Activated CD8-positive, alpha-beta memory T cell treated with anti-CD3 and anti-CD28 coated beads for 48 hours (primary cell): Measurements from ENCODE around the gene GRK2.

Experiments
- DNase-seq, 3 experiments: peaks; one replicate each; pipeline ENCODE4 v3.0.0-alpha.2; 2020; ENCODE audit warnings: low read depth in 2 of 3, low spot score in 2 of 3

GRK2 gene

DNA sequence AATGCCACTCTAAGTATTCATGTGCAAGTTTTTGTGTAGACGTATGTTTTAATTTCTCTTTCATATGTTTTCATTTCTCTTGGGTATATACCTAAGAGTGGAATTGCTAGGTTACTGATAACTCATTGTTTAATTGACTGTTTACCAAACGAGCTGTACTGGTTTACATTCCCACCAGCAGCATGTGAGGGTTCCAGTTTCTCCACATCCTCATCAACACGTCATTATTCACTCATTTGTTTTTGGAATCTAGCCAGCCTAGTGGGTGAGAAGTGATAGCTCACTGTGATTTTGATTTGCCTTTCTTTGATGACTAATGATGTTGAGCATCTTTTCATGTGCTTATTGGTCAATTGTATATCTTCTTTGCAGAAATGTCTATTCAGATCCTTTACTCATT lies 26.8 kb downstream of the GRK2 start:
- no peak for DNase-seq

GRCh38 chr11:67295846-67296245 lies 29.6 kb downstream of the GRK2 start:
- DNase-seq = no peak

DNA sequence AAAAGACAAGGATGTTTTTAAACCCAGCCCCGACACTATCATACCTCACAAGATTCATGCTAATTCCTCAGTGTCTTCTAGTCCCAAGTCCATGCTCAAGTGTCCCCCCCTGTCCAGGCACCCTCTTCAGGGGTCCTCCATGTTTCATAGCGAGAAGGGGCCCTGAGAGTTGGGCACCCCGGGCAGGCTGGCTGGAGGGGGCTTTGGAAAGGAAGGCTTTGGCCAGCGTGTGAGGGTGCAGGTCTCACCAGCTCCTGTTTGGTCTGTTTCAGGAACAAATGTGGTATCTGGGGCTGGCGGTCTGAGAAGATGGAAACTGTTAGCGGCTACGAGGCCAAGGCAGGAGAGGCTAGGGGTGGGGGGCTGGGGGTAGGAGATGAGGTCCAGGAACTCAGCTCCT lies 32.5 kb downstream of the GRK2 start:
- DNase-seq = no peak

DNA sequence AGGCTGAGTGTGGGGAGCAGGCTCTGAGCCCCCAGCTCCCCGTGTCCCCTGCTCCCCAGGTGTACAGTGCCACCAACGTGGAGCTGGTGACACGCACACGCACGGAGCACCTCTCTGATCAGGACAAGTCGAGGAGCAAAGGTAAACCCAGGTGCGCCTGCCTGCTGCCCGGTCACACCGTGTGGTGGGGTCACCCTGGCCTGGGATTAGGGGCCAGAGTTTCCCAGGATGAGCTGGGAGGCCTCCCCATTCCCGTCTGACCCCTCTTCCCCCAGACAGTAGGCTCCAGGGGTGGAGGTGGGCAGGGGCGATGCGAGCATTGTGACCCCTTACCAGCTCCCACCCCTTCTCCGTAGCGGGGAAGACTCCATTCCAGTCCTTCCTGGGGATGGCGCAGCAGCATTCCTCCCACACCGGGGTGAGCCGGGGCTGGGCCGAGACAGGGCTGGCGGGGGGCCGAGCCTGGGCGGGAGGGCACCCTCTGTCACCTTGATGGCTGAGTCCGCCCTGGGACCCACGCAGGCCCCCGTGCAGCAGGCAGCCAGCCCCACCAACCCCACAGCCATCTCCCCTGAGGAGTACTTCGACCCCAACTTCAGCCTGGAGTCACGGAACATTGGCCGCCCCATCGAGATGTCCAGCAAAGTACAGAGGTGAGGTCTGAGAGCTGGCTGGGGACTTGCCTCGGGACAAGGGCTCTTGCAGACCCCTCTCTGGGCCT lies 33.4 kb downstream of the GRK2 start:
- no peak for DNase-seq

DNA sequence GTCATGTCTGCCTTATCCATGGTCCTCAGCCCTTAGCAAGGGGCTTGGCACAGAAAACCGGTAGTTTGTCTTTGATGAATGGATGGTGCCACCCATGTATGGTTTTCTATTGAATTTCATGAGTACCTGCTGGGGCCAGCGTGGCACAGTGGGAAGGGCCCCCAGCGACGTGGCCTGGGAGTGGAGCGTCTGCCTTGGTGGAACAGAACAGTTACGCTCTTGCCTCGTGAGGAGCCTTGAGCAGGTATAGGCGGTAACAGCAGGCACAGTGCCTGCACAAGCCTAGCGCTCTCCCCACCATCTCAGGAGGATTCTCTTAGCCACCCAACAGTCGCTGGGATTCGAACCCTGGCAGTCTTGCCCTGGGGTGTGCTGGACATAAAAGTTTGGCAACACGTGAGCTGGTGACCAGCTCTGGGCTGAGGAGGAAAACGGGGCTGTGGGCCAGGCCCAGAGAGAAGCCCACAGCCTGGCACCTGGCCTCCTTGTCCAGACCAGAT lies 34.0 kb downstream of the GRK2 start:
- DNase-seq = no peak

DNA sequence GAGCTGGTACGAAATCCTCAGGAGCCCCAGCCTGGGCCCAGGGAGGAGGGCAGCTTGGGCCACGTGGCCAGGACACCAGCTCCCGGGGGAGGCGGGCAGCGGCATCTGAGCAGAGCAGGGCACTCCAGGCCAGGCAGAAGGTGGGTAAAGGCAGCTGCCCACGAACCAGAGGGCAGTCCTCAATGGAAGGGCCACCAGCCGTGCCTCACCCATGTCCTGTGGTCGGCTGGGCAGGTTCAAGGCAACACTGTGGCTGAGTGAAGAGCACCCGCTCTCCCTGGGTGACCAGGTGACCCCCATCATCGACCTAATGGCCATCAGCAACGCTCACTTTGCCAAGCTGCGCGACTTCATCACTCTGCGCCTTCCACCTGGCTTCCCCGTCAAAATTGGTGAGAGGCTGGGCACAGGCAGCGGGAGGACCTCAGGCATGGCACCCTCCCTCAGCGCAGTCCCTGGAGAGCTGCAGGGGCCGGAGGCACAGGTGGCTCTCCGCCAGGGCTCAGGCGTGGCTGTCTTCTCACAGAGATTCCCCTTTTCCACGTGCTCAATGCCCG lies 34.6 kb downstream of the GRK2 start:
- DNase-seq = no peak

DNA sequence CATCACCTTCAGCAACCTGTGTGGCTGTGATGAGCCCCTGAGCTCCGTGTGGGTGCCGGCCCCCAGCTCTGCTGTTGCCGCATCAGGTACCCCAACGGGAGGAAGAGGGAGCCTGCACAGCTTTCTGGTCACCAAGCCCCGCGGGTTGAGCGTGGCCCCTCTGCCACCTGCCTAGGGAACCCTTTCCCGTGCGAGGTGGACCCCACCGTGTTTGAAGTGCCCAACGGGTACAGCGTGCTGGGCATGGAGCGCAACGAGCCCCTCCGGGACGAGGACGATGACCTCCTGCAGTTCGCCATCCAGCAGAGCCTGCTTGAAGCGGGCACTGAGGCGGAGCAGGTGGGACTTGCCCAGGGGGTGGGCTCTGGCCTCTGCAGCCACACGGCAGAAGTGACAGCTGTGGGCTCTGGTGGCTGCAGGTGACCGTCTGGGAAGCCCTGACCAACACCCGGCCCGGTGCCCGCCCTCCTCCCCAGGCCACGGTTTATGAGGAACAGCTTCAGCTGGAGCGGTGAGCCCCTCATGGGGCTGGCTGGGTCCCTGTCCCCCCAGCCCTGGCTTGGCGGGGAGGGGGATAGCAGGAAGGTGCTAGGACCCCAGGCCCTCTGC lies 35.1 kb downstream of the GRK2 start:
- no peak for DNase-seq

- no peak for DNase-seq
These were observed 35.8 kb downstream of the GRK2 start for GRCh38 chr11:67301951-67302516.

DNA sequence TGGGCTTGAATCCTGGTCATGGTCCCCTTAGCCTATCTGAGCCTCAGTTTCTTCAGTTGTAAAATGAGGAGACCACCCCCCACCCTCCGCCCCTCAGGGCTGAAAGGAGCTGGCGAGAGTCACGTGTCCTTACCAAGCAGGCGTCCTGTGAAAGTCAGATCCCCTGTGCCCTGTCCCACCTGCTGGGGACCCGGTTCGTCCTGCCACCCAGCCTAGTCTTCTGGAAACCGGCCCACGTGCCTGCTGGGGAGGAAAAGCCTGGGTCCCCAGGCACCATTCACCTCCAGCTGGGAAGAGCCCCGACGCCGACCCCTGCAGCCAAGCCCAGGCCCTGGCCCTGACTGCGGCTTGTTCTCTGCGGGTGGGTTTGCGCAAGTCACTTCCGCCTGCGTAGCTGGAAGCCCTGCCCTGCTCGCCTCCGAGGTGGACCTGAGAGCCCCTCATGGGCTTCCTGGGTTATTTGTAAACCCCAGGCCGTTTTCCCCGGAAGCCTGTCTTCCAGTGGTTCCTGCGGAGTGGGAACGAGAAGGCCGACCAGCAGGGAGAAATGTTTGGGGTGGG lies 36.4 kb downstream of the GRK2 start:
- DNase-seq = no peak

GRCh38 chr11:67303132-67303834 lies 37.0 kb downstream of the GRK2 start, which contains the start of gene SSH3:
Gene SSH3 (plus strand): TSS chr11:67303530. CDS start chr11:67303626, 96 bp downstream.
- peak in 1 of 3 experiments; percentile 34 for DNase-seq

DNA sequence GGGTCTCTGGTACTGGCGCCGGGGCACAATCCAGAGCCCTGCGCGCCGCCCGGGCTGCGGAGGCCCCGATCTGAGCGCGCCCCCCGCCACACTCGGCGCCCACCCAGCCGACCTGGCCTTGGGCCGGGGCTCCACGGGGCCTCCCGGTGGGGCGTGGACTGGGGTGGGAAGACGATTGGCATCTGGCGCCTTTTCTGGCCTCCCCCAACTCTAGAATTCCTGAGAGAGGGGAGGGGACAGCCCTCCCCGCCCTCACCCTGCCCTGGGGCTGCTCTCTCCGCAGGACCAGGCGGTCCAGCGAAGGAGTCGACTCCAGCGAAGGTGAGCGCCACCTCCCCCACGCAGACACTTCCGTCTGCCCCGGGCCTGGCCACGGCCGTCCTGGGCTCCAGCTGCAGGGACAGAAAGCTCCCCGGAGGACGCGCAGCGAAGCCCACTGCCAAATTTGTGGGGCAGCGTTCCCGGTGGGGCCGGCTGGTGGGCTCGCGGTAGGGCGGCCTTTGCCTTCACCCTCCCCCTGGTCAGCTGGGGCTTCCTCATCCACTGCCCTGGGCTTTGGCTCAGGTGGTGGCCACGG lies 37.6 kb downstream of the GRK2 start:
- DNase-seq = no peak

DNA sequence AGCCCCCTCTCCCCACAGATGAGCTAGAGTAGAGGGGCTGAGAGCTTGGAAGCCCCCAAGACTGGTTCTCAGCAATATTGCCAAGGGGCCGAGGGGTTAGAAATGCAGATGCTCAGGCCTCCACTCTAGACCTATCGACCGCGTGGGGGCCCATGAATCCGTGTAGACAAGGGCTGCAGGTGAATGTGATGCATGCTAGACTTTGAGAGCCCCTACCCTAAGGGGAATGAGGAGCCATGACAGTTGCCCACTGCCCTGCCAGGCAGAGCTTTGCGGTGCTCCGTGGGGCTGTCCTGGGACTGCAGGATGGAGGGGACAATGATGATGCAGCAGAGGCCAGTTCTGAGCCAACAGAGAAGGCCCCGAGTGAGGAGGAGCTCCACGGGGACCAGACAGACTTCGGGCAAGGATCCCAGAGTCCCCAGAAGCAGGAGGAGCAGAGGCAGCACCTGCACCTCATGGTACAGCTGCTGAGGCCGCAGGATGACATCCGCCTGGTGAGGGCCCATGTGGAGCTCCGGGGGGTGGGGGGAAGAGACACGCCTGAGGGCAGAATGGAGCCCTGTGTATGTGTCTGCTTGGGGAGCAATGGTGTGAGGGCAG lies 38.3 kb downstream of the GRK2 start:
- DNase-seq = no peak

DNA sequence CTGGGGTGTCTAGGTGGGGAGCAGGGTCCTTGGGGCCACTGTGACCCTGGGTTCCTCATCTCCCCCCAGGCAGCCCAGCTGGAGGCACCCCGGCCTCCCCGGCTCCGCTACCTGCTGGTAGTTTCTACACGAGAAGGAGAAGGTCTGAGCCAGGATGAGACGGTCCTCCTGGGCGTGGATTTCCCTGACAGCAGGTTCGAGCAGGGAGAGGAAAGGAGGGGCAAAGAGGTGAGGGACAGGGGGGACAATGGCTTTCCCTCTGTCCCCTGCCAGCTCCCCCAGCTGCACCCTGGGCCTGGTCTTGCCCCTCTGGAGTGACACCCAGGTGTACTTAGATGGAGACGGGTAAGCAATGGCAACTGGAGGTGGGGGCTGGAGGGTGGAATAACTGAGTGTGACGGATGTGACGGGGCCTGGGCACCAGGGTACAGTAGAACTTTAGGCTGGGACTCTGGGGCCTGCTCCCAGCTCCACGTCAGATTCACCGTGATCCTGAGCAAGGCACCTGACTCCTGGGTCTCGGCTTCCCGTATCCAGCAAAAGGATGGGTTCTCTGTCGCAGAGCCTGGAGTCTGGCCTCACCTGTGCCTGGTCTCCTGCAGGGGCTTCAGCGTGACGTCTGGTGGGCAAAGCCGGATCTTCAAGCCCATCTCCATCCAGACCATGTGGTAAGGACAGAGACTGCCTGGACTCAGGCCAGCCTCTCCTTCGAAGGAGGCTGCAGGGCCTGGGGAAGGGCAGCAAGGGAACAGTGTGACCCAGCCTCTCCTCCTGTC lies 40.7 kb downstream of the GRK2 start:
- DNase-seq = no peak

DNA sequence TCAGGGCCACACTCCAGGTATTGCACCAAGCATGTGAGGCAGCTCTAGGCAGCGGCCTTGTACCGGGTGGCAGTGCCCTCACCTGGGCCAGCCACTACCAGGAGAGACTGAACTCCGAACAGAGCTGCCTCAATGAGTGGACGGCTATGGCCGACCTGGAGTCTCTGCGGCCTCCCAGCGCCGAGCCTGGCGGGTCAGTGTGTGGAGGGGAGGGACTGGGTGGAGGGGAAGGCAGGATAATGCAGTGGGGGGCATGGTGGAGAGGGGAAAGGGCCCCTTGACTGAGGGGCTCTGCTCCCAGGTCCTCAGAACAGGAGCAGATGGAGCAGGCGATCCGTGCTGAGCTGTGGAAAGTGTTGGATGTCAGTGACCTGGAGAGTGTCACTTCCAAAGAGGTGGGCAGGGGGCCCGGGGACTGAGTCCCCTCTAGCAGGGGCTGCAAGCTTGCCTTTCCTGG lies 41.3 kb downstream of the GRK2 start:
- no peak for DNase-seq

GRCh38 chr11:67308031-67308866 lies 42.0 kb downstream of the GRK2 start:
- DNase-seq = no peak

GRCh38 chr11:67309166-67309565 lies 42.9 kb downstream of the GRK2 start:
- DNase-seq = no peak

- no peak for DNase-seq
These were observed 43.4 kb downstream of the GRK2 start for GRCh38 chr11:67309661-67310061.

GRCh38 chr11:67310246-67311050 lies 44.2 kb downstream of the GRK2 start:
- DNase-seq = no peak
